ENCODE results near the gene UGGT2.
A peak's percentile ranks its signal among the peaks of the same experiment; 100 is the strongest.
"Not testable (repeated sequence)": the region's sequence is repeated elsewhere in the genome, so short reads cannot be mapped to it uniquely, and the experiment has no call there.

The UGGT2 gene

GRCh38 chr13:96046449-96047126, 6.6 kb downstream of the UGGT2 start:
- not testable (repeated sequence) for DNase-seq (ENCODE audit: low spot score)

- no peak for DNase-seq (ENCODE audit: low spot score)
Measured at GRCh38 chr13:96044238-96044637, 9.0 kb downstream of the UGGT2 start.

- DNase-seq (ENCODE audit: low spot score), result no peak
Measured at GRCh38 chr13:96041326-96042110, 11.7 kb downstream of the UGGT2 start.

GRCh38 chr13:96036515-96036914, 16.7 kb downstream of the UGGT2 start:
- no peak for DNase-seq (ENCODE audit: low spot score)

- DNase-seq (ENCODE audit: low spot score), result no peak
Measured at GRCh38 chr13:96034662-96035061, 18.5 kb downstream of the UGGT2 start.

- DNase-seq (ENCODE audit: low spot score), result no peak
Measured at GRCh38 chr13:96033220-96034015, 19.8 kb downstream of the UGGT2 start.

- no peak for DNase-seq (ENCODE audit: low spot score)
Measured at GRCh38 chr13:96032717-96033116, 20.5 kb downstream of the UGGT2 start.

GRCh38 chr13:96029002-96029401, 24.2 kb downstream of the UGGT2 start:
- no peak for DNase-seq (ENCODE audit: low spot score)

- DNase-seq (ENCODE audit: low spot score), result no peak
Measured at GRCh38 chr13:96027496-96027895, 25.7 kb downstream of the UGGT2 start.

- peak; percentile 3 for DNase-seq (ENCODE audit: low spot score)
Measured at GRCh38 chr13:96025283-96025682, 27.9 kb downstream of the UGGT2 start.

GRCh38 chr13:96020931-96021330, 32.3 kb downstream of the UGGT2 start:
- DNase-seq (ENCODE audit: low spot score), result no peak

- DNase-seq (ENCODE audit: low spot score), result peak; percentile 40
Measured at GRCh38 chr13:96020155-96020575, 33.0 kb downstream of the UGGT2 start.

GRCh38 chr13:96018135-96018534, 35.1 kb downstream of the UGGT2 start:
- DNase-seq (ENCODE audit: low spot score), result no peak

GRCh38 chr13:96011291-96011872, 41.8 kb downstream of the UGGT2 start:
- peak; percentile 6 for DNase-seq (ENCODE audit: low spot score)

- DNase-seq (ENCODE audit: low spot score), result no peak
Measured at GRCh38 chr13:96003304-96003703, 49.9 kb downstream of the UGGT2 start.

GRCh38 chr13:96002322-96003131, 50.7 kb downstream of the UGGT2 start:
- no peak for DNase-seq (ENCODE audit: low spot score)

GRCh38 chr13:96000069-96000468, 53.1 kb downstream of the UGGT2 start:
- DNase-seq (ENCODE audit: low spot score), result no peak

- DNase-seq (ENCODE audit: low spot score), result no peak
Measured at GRCh38 chr13:95987841-95988240, 65.4 kb downstream of the UGGT2 start.

GRCh38 chr13:95982144-95982543, 71.1 kb downstream of the UGGT2 start:
- DNase-seq (ENCODE audit: low spot score), result no peak

GRCh38 chr13:95972651-95973050, 80.5 kb downstream of the UGGT2 start:
- DNase-seq (ENCODE audit: low spot score), result not testable (repeated sequence)

GRCh38 chr13:95970878-95971277, 82.3 kb downstream of the UGGT2 start:
- DNase-seq (ENCODE audit: low spot score), result no peak
